Activated naive CD4-positive, alpha-beta T cell treated with anti-CD3 and anti-CD28 coated beads, Interleukin-2, amount 10 ng/mL, durations not matched to agents 7 days and 5 days (primary cell): ENCODE data around the gene PLD4.

ENCODE experiments used
- CTCF ChIA-PET: fragments of 350-600 bp; sonication (Branson Sonifier 250); formaldehyde crosslinking; loops from one replicate; lab custom pipeline; 2021; ENCODE audit warnings: antibody characterized with exemption; lab: Charles Lee
- DNase-seq: peaks from one replicate; pipeline ENCODE4 v3.0.0-alpha.2; 2020
- H3K27ac Mint-ChIP-seq: one replicate; pipeline ENCODE4 v1.8.0; 2021; ENCODE audit warnings: mild to moderate bottlenecking, moderate library complexity, mixed read lengths
- H3K27me3 Mint-ChIP-seq: one replicate; pipeline ENCODE4 v1.8.0; 2021; ENCODE audit warnings: mild to moderate bottlenecking, mixed read lengths
- H3K36me3 Mint-ChIP-seq: one replicate; pipeline ENCODE4 v1.8.0; 2021; ENCODE audit warnings: mixed read lengths
- H3K4me1 Mint-ChIP-seq: one replicate; pipeline ENCODE4 v1.8.0; 2021; ENCODE audit warnings: mixed read lengths
- H3K4me3 Mint-ChIP-seq: one replicate; pipeline ENCODE4 v1.8.0; 2021; ENCODE audit warnings: mild to moderate bottlenecking, moderate library complexity, mixed read lengths
- H3K9me3 Mint-ChIP-seq: one replicate; pipeline ENCODE4 v1.8.0; 2021; ENCODE audit warnings: mixed read lengths

The PLD4 gene

GRCh38 chr14:104933746-104934733 is 9.4 kb downstream of the PLD4 start:
- Mint-ChIP-seq H3K4me1 (peaks cover 3% of the 10 kb centered on the region), H3K36me3 (no peaks in the 10 kb centered on the region), H3K4me3 (peak overlapping the region; percentile 24), H3K27ac (no peak overlapping the region), H3K27me3 (peaks cover 59% of the 10 kb centered on the region), H3K9me3 (no peaks in the 10 kb centered on the region)
- CTCF ChIA-PET, result interaction anchor here (0.8 to 2.5 kb wide), 3 partner anchors 41 to 112 kb away, joined by 3 to 6 read pairs (median 4); no protein-coding TSS in a partner anchor
- no peak for DNase-seq

- H3K27me3 Mint-ChIP-seq, result peaks cover 68% of the 10 kb centered on the region
- no peak for DNase-seq
- no peak overlapping the region for H3K4me3 Mint-ChIP-seq
- peaks cover 3% of the 10 kb centered on the region for H3K4me1 Mint-ChIP-seq
- no peak overlapping the region for H3K27ac Mint-ChIP-seq
- no peaks in the 10 kb centered on the region for H3K9me3 Mint-ChIP-seq
- H3K36me3 Mint-ChIP-seq, result no peaks in the 10 kb centered on the region
- CTCF ChIA-PET, result interaction anchor here (0.8 to 2.5 kb wide), 4 partner anchors 12 to 111 kb away, joined by 3 to 6 read pairs (median 4); no protein-coding TSS in a partner anchor
Observed at GRCh38 chr14:104935026-104935650, 10.5 kb downstream of the PLD4 start.

GRCh38 chr14:104935955-104936354 is 11.3 kb downstream of the PLD4 start:
- Mint-ChIP-seq H3K4me3 (no peak overlapping the region), H3K4me1 (peaks cover 3% of the 10 kb centered on the region), H3K27ac (no peak overlapping the region), H3K36me3 (no peaks in the 10 kb centered on the region), H3K27me3 (peaks cover 76% of the 10 kb centered on the region), H3K9me3 (no peaks in the 10 kb centered on the region)
- no peak for DNase-seq
- CTCF ChIA-PET, result interaction anchor here (1.5 to 2.5 kb wide), 2 partner anchors 11 to 39 kb away, joined by 4 to 6 read pairs; no protein-coding TSS in a partner anchor

- Mint-ChIP-seq H3K4me1 (peaks cover 3% of the 10 kb centered on the region), H3K27ac (no peak overlapping the region), H3K27me3 (peaks cover 78% of the 10 kb centered on the region), H3K4me3 (no peak overlapping the region), H3K9me3 (no peaks in the 10 kb centered on the region), H3K36me3 (no peaks in the 10 kb centered on the region)
- CTCF ChIA-PET, result interaction anchor here (1.5 to 2.5 kb wide), 2 partner anchors 10 to 38 kb away, joined by 4 to 6 read pairs; no protein-coding TSS in a partner anchor
- DNase-seq, result peak; percentile 11
Observed at GRCh38 chr14:104936361-104937155, 11.9 kb downstream of the PLD4 start.

GRCh38 chr14:104937161-104937560 is 12.5 kb downstream of the PLD4 start:
- no peaks in the 10 kb centered on the region for H3K9me3 Mint-ChIP-seq
- no peaks in the 10 kb centered on the region for H3K36me3 Mint-ChIP-seq
- H3K4me1 Mint-ChIP-seq, result peaks cover 3% of the 10 kb centered on the region
- no peak overlapping the region for H3K4me3 Mint-ChIP-seq
- H3K27me3 Mint-ChIP-seq, result peaks cover 76% of the 10 kb centered on the region
- peak; percentile 3 for DNase-seq
- H3K27ac Mint-ChIP-seq, result no peak overlapping the region
- CTCF ChIA-PET, result interaction anchor here (0.9 kb wide), 1 partner anchor 28 kb away, joined by 3 read pairs; no protein-coding TSS in a partner anchor

GRCh38 chr14:104937694-104938365 is 13.2 kb downstream of the PLD4 start:
- CTCF ChIA-PET, result interaction anchor here (0.9 kb wide), 1 partner anchor 27 kb away, joined by 3 read pairs; no protein-coding TSS in a partner anchor
- Mint-ChIP-seq H3K27ac (no peak overlapping the region), H3K4me3 (no peak overlapping the region)

GRCh38 chr14:104938436-104938835 is 13.8 kb downstream of the PLD4 start:
- peaks cover 70% of the 10 kb centered on the region for H3K27me3 Mint-ChIP-seq
- H3K36me3 Mint-ChIP-seq, result no peaks in the 10 kb centered on the region
- peaks cover 3% of the 10 kb centered on the region for H3K4me1 Mint-ChIP-seq
- no peaks in the 10 kb centered on the region for H3K9me3 Mint-ChIP-seq
- no peak overlapping the region for H3K27ac Mint-ChIP-seq
- CTCF ChIA-PET, result no interaction called here
- H3K4me3 Mint-ChIP-seq, result no peak overlapping the region
- peak; percentile 15 for DNase-seq

More at GRCh38 chr14:104937694-104938365, 13.2 kb downstream of the PLD4 start:
- no peaks in the 10 kb centered on the region for H3K9me3 Mint-ChIP-seq
- peak; percentile 7 for DNase-seq
- peaks cover 3% of the 10 kb centered on the region for H3K4me1 Mint-ChIP-seq
- peaks cover 70% of the 10 kb centered on the region for H3K27me3 Mint-ChIP-seq
- H3K36me3 Mint-ChIP-seq, result no peaks in the 10 kb centered on the region

GRCh38 chr14:104938960-104939359 is 14.3 kb downstream of the PLD4 start:
- no peaks in the 10 kb centered on the region for H3K36me3 Mint-ChIP-seq
- CTCF ChIA-PET, result no interaction called here
- peaks cover 3% of the 10 kb centered on the region for H3K4me1 Mint-ChIP-seq
- peaks cover 69% of the 10 kb centered on the region for H3K27me3 Mint-ChIP-seq
- no peak overlapping the region for H3K4me3 Mint-ChIP-seq
- DNase-seq, result no peak
- no peaks in the 10 kb centered on the region for H3K9me3 Mint-ChIP-seq
- no peak overlapping the region for H3K27ac Mint-ChIP-seq

- H3K9me3 Mint-ChIP-seq, result no peaks in the 10 kb centered on the region
- no peak overlapping the region for H3K4me3 Mint-ChIP-seq
- peak; percentile 10 for DNase-seq
- H3K27ac Mint-ChIP-seq, result no peak overlapping the region
- no peaks in the 10 kb centered on the region for H3K36me3 Mint-ChIP-seq
- peaks cover 60% of the 10 kb centered on the region for H3K27me3 Mint-ChIP-seq
- no peaks in the 10 kb centered on the region for H3K4me1 Mint-ChIP-seq
- CTCF ChIA-PET, result no interaction called here
Observed at GRCh38 chr14:104939666-104940410, 15.2 kb downstream of the PLD4 start.

GRCh38 chr14:104940526-104941150 is 16.0 kb downstream of the PLD4 start:
- peak; percentile 15 for DNase-seq
- peaks cover 54% of the 10 kb centered on the region for H3K27me3 Mint-ChIP-seq

GRCh38 chr14:104941508-104942365 is 17.1 kb downstream of the PLD4 start:
- peaks cover 43% of the 10 kb centered on the region for H3K27me3 Mint-ChIP-seq
- no peaks in the 10 kb centered on the region for H3K9me3 Mint-ChIP-seq
- CTCF ChIA-PET, result no interaction called here
- H3K4me3 Mint-ChIP-seq, result no peak overlapping the region
- no peak for DNase-seq
- no peaks in the 10 kb centered on the region for H3K4me1 Mint-ChIP-seq
- H3K36me3 Mint-ChIP-seq, result no peaks in the 10 kb centered on the region
- H3K27ac Mint-ChIP-seq, result no peak overlapping the region

More at GRCh38 chr14:104940526-104941150, 16.0 kb downstream of the PLD4 start:
- Mint-ChIP-seq H3K27ac (no peak overlapping the region), H3K36me3 (no peaks in the 10 kb centered on the region), H3K4me1 (no peaks in the 10 kb centered on the region), H3K9me3 (no peaks in the 10 kb centered on the region), H3K4me3 (no peak overlapping the region)
- CTCF ChIA-PET, result no interaction called here

- H3K9me3 Mint-ChIP-seq, result no peaks in the 10 kb centered on the region
- no peak overlapping the region for H3K27ac Mint-ChIP-seq
- CTCF ChIA-PET, result no interaction called here
- H3K27me3 Mint-ChIP-seq, result peaks cover 37% of the 10 kb centered on the region
- no peak overlapping the region for H3K4me3 Mint-ChIP-seq
- no peak for DNase-seq
- H3K36me3 Mint-ChIP-seq, result no peaks in the 10 kb centered on the region
- H3K4me1 Mint-ChIP-seq, result no peaks in the 10 kb centered on the region
Observed at GRCh38 chr14:104942586-104942985, 17.9 kb downstream of the PLD4 start.
